Keratinocyte (primary cell): ENCODE data around the gene RNF212. TPM values are rescaled to one million over a fixed set of nuclear protein-coding genes. Genes with fewer than 3 reads are reported as not detected.

Experiments used
- DNase-seq: peaks from one replicate; pipeline ENCODE4 v3.0.0-alpha.2; 2011; ENCODE audit warnings: low read depth, missing footprints, low spot score
- FAIRE-seq: peaks from 2 replicates; lab custom pipeline; 2011; peaks lifted over from hg19 to GRCh38; lab: Jason Lieb, UNC
- H2AFZ ChIP-seq: 2 replicates; pipeline ENCODE4 v1.6.0; 2012; ENCODE audit warnings: low read length, control low read depth, inconsistent platforms; ENCODE audit not compliant: control insufficient read depth
- H3K27ac ChIP-seq: 2 replicates; pipeline ENCODE4 v1.5.1; 2011; ENCODE audit warnings: low read length; ENCODE audit not compliant: control insufficient read depth, insufficient read depth
- H3K27me3 ChIP-seq: 3 replicates; pipeline ENCODE4 v1.6.0; 2011; ENCODE audit warnings: low read length; ENCODE audit not compliant: control insufficient read depth, insufficient read depth; ENCODE audit errors: extremely low read depth
- H3K36me3 ChIP-seq, 2 experiments: 2 replicates in 1 of 2; 3 replicates in 1 of 2; pipeline ENCODE4 v1.5.1; 2011; ENCODE audit warnings: low read length in 2 of 2, mild to moderate bottlenecking in 1 of 2; ENCODE audit not compliant: control insufficient read depth in 2 of 2, insufficient read depth in 2 of 2; ENCODE audit errors: extremely low read depth in 1 of 2
- H3K4me1 ChIP-seq: 3 replicates; pipeline ENCODE4 v1.5.1; 2011; ENCODE audit warnings: low read length; ENCODE audit not compliant: control insufficient read depth, insufficient read depth; ENCODE audit errors: extremely low read depth
- H3K4me2 ChIP-seq: 3 replicates; pipeline ENCODE4 v1.6.0; 2011; ENCODE audit warnings: low read depth, low read length; ENCODE audit not compliant: control insufficient read depth, insufficient read depth; ENCODE audit errors: extremely low read depth
- H3K4me3 ChIP-seq, 3 experiments: fragments of 200-600 bp in 1 of 3; sonication (generic) in 1 of 3; 2 replicates in 2 of 3; 3 replicates in 1 of 3; pipeline ENCODE4 v1.5.1; 2011 to 2016; ENCODE audit warnings: low read length in 3 of 3, mild to moderate bottlenecking in 3 of 3, control low read depth in 2 of 3, inconsistent platforms in 1 of 3, low read depth in 1 of 3, mixed read lengths in 1 of 3, mixed run types in 1 of 3, moderate library complexity in 1 of 3; ENCODE audit not compliant: control insufficient read depth in 2 of 3, insufficient read depth in 2 of 3; ENCODE audit errors: extremely low read depth in 1 of 3
- H3K79me2 ChIP-seq: 2 replicates; pipeline ENCODE4 v1.6.0; 2012; ENCODE audit warnings: low read length; ENCODE audit not compliant: control insufficient read depth, insufficient read depth
- H3K9ac ChIP-seq: 3 replicates; pipeline ENCODE4 v1.6.0; 2011; ENCODE audit warnings: low read length; ENCODE audit not compliant: control insufficient read depth, insufficient read depth; ENCODE audit errors: extremely low read depth
- H3K9me1 ChIP-seq: 3 replicates; pipeline ENCODE4 v1.6.0; 2011; ENCODE audit warnings: low read length; ENCODE audit not compliant: control insufficient read depth, insufficient read depth; ENCODE audit errors: extremely low read depth
- H3K9me3 ChIP-seq: 2 replicates; pipeline ENCODE4 v1.5.1; 2012; ENCODE audit warnings: low read depth, low read length; ENCODE audit not compliant: control insufficient read depth
- H4K20me1 ChIP-seq: 3 replicates; pipeline ENCODE4 v1.6.0; 2011; ENCODE audit warnings: low read length; ENCODE audit not compliant: control insufficient read depth, insufficient read depth; ENCODE audit errors: extremely low read depth
- EZH2 ChIP-seq: IDR thresholded peaks from one replicate; pipeline ENCODE4 v1.6.1; 2012; ENCODE audit warnings: inconsistent platforms, mild to moderate bottlenecking, low read length, moderate library complexity
- dilution Hi-C: fragments of 300-500 bp; cut with MboI; formaldehyde crosslinking; loops from one replicate; pipeline ENCODE4 v1.7.0; 2020; ENCODE audit warnings: low sequenced_read_pairs; ENCODE audit not compliant: extremely low pct_ligation_motif_present
- polyA plus RNA-seq, 5 experiments: library from polyadenylated mRNA; depleted of rRNA in 3 of 5; stranded (reverse) in 3 of 5; stranded (forward) in 1 of 5; unstranded in 1 of 5; fragments of >200 nt; gene quantifications; 1 replicate in 1 of 5; 2 replicates in 3 of 5; 3 replicates in 1 of 5; pipeline versions ENCODE4 v1.2.1 to v1.2.3, GENCODE V29; 2011 to 2012; ENCODE audit warnings: missing spikeins in 2 of 5, low read depth in 1 of 5, low replicate concordance in 1 of 5
- TF ChIP-seq, protein P1 (sequence below), 3 experiments: IDR thresholded peaks in 1 of 3; conservative IDR thresholded peaks in 1 of 3; optimal IDR thresholded peaks in 1 of 3; 2 replicates in 2 of 3; 3 replicates in 1 of 3; pipeline versions ENCODE3 to v1.5.1; 2011; ENCODE audit warnings: low read length in 3 of 3, mild to moderate bottlenecking in 3 of 3, moderate library complexity in 2 of 3, control low read depth in 1 of 3, inconsistent platforms in 1 of 3; ENCODE audit not compliant: insufficient read depth in 2 of 3; ENCODE audit errors: extremely low read depth in 1 of 3

RNF212 gene
- polyA plus RNA-seq, 1 donor (not counting 4 experiments of a cell fraction or from before 2014, with no cell fraction given) = 0.16 TPM

DNA sequence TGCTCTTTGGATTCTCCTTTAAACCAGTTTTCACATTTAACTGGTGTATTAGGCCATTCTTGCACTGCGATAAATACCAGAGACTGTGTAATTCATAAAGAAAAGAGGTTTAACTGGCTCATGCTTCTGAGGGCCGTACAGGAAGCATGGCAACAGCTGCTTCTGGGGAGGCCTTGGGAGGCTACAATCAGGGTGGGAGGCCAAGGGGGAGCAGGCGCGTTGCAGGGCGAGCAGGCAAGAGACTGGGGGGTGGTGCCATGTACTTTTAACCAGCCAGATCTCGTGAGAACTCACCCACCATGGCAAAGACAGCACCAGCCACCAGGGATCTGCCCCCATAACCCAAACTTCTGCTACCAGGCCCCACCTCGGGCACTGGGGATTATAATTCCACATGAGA, 38.1 kb downstream of the RNF212 start:
- Histone ChIP-seq H3K27ac (no peak overlapping the region), H3K4me1 (peaks cover 7% of the 10 kb centered on the region), H3K4me2 (no peak overlapping the region), H3K9me1 (no peaks in the 10 kb centered on the region), H3K4me3 (no peak overlapping the region), H3K36me3 (no peaks in the 10 kb centered on the region), H4K20me1 (no peaks in the 10 kb centered on the region), H3K27me3 (peaks cover 16% of the 10 kb centered on the region), H3K9me3 (no peaks in the 10 kb centered on the region), H3K79me2 (no peaks in the 10 kb centered on the region), H3K9ac (no peak overlapping the region), H2AFZ (no peak overlapping the region)
- FAIRE-seq (no peak), DNase-seq (no peak)
- dilution Hi-C loops = no loop called here
- TF ChIP-seq, protein P1, sequence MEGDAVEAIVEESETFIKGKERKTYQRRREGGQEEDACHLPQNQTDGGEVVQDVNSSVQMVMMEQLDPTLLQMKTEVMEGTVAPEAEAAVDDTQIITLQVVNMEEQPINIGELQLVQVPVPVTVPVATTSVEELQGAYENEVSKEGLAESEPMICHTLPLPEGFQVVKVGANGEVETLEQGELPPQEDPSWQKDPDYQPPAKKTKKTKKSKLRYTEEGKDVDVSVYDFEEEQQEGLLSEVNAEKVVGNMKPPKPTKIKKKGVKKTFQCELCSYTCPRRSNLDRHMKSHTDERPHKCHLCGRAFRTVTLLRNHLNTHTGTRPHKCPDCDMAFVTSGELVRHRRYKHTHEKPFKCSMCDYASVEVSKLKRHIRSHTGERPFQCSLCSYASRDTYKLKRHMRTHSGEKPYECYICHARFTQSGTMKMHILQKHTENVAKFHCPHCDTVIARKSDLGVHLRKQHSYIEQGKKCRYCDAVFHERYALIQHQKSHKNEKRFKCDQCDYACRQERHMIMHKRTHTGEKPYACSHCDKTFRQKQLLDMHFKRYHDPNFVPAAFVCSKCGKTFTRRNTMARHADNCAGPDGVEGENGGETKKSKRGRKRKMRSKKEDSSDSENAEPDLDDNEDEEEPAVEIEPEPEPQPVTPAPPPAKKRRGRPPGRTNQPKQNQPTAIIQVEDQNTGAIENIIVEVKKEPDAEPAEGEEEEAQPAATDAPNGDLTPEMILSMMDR (optimal IDR thresholded peaks at IDR 0.05 in 1 of 3, IDR thresholded peaks at IDR 0.05 in 1 of 3, conservative IDR thresholded peaks at IDR 0.05 in 1 of 3; ENCODE audit: extremely low read depth in 1 of 3, insufficient read depth in 2 of 3, low read length in 3 of 3) = no peak
- TF ChIP-seq EZH2 = no peak

DNA sequence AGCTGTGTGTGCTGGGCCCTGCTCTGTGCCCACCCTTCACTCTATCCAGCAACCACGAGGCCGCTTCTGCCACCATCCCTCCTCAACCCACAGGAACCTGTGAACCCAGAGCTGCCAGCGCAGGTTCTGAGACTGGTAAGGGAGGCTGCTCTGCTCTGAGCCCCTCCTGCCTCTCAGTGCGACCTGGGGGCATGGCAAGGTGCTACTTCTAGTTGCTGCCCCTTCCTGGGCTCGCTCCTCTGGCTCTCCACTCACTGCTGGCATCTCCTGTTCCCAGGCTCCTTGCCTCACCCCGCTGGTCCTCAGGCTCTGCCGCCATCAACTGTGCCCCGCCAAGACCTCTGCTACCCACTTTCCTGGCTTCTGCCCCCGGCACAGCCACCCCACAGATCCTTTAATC, 39.3 kb downstream of the RNF212 start:
- no peaks in the 10 kb centered on the region for H4K20me1 ChIP-seq
- no peaks in the 10 kb centered on the region for H3K9me3 ChIP-seq
- H2AFZ ChIP-seq = no peak overlapping the region
- H3K9ac ChIP-seq = no peak overlapping the region
- H3K4me3 ChIP-seq = no peak overlapping the region
- H3K27me3 ChIP-seq = peaks cover 10% of the 10 kb centered on the region
- TF ChIP-seq, protein P1 (optimal IDR thresholded peaks at IDR 0.05 in 1 of 3, IDR thresholded peaks at IDR 0.05 in 1 of 3, conservative IDR thresholded peaks at IDR 0.05 in 1 of 3; ENCODE audit: extremely low read depth in 1 of 3, insufficient read depth in 2 of 3, low read length in 3 of 3) = no peak
- TF ChIP-seq EZH2 = no peak
- H3K4me1 ChIP-seq = peaks cover 7% of the 10 kb centered on the region
- no peaks in the 10 kb centered on the region for H3K79me2 ChIP-seq
- H3K27ac ChIP-seq = no peak overlapping the region
- FAIRE-seq = no peak
- no peak for DNase-seq
- no peak overlapping the region for H3K4me2 ChIP-seq
- no peaks in the 10 kb centered on the region for H3K36me3 ChIP-seq
- H3K9me1 ChIP-seq = no peaks in the 10 kb centered on the region
- dilution Hi-C loops = no loop called here
